ENCODE data around the gene PDZD4.

GRCh38 chrX:153792368-153792767 is 38.0 kb downstream of the PDZD4 start:
- no peak for TF ChIP-seq SREBF1 (IDR thresholded peaks at IDR 0.05; ENCODE audit: low read length)
- no peak for TF ChIP-seq CTCF (IDR thresholded peaks at IDR 0.05 in 2 of 3, conservative IDR thresholded peaks at IDR 0.05 in 1 of 3; ENCODE audit: control insufficient read depth in 2 of 3, extremely low read depth in 1 of 3, insufficient read depth in 1 of 3, low read depth in 3 of 3, low read length in 3 of 3)
- no peak for TF ChIP-seq EZH2 (IDR thresholded peaks at IDR 0.05; ENCODE audit: borderline replicate concordance, control insufficient read depth, low read depth, low read length)
- TF ChIP-seq POLR2A (IDR thresholded peaks at IDR 0.05; ENCODE audit: low read depth, low read length): no peak
- TF ChIP-seq JUND (IDR thresholded peaks at IDR 0.05; ENCODE audit: low read depth, low read length): no peak
- no peak for TF ChIP-seq ZBTB33 (IDR thresholded peaks at IDR 0.05)
- TF ChIP-seq EP300 (IDR thresholded peaks at IDR 0.05; ENCODE audit: borderline replicate concordance in 1 of 2, control insufficient read depth in 1 of 2, low read depth in 2 of 2, low read length in 2 of 2): no peak
- TF ChIP-seq RELA (IDR thresholded peaks at IDR 0.05; ENCODE audit: borderline replicate concordance, partially characterized antibody): no peak
- no peak for TF ChIP-seq ZNF274 (IDR thresholded peaks at IDR 0.05; ENCODE audit: insufficient read depth, insufficient read length)
- no peak for TF ChIP-seq GABPA (IDR thresholded peaks at IDR 0.05; ENCODE audit: low read depth)
- TF ChIP-seq NFXL1 (IDR thresholded peaks at IDR 0.05; ENCODE audit: borderline replicate concordance): no peak
- TF ChIP-seq SP1 (IDR thresholded peaks at IDR 0.05; ENCODE audit: low read depth, low read length): no peak
- TF ChIP-seq RFX5 (IDR thresholded peaks at IDR 0.05; ENCODE audit: low read depth, low read length): no peak

Data from GM12878 (cell line).